WTC11 (cell line): ENCODE data around the gene TMPRSS2. TPM values are rescaled to one million over a fixed set of nuclear protein-coding genes. Genes with fewer than 3 reads are reported as not detected.

Source experiments
- ATAC-seq: fragments of 200-7000 bp; cut with Tn5 transposase; 2 replicates; pipeline ENCODE4 v1.10.0; 2021; ENCODE audit warnings: mild to moderate bottlenecking, moderate library complexity
- CTCF ChIA-PET: fragments of 300-600 bp; sonication (Branson Sonifier 250); formaldehyde crosslinking; loops from one replicate; lab custom pipeline; 2021; ENCODE audit warnings: antibody characterized with exemption; lab: Charles Lee
- POLR2A ChIA-PET: fragments of 350-600 bp; sonication (Branson Sonifier 250); formaldehyde crosslinking; loops from one replicate; lab custom pipeline; 2021; ENCODE audit warnings: antibody characterized with exemption; lab: Charles Lee
- DNase-seq: peaks from one replicate; pipeline ENCODE4 v3.0.0; 2021; ENCODE audit warnings: low spot score
- H3K27ac Mint-ChIP-seq: 2 replicates; pipeline ENCODE4 v1.8.0; 2021; ENCODE audit warnings: mixed read lengths
- H3K27me3 Mint-ChIP-seq: 2 replicates; pipeline ENCODE4 v1.8.0; 2021; ENCODE audit warnings: low read depth, mild to moderate bottlenecking, moderate library complexity, mixed read lengths
- H3K36me3 Mint-ChIP-seq: 2 replicates; pipeline ENCODE4 v1.8.0; 2021; ENCODE audit warnings: mixed read lengths
- H3K4me1 Mint-ChIP-seq: 2 replicates; pipeline ENCODE4 v1.8.0; 2022; ENCODE audit warnings: mixed read lengths
- H3K4me3 Mint-ChIP-seq: 2 replicates; pipeline ENCODE4 v1.8.0; 2021; ENCODE audit warnings: mild to moderate bottlenecking, moderate library complexity, mixed read lengths
- H3K9me3 Mint-ChIP-seq: 2 replicates; pipeline ENCODE4 v1.8.0; 2021; ENCODE audit warnings: mixed read lengths
- AR ChIP-seq: fragments of 250-450 bp; sonication (Bioruptor Pico); IDR thresholded peaks from 2 replicates; pipeline ENCODE4 v1.9.0; 2021; ENCODE audit warnings: mild to moderate bottlenecking
- CREB1 ChIP-seq: sonication (generic); formaldehyde crosslinking; IDR thresholded peaks from 2 replicates; pipeline ENCODE4 v1.8.0; 2023; ENCODE audit warnings: mild to moderate bottlenecking, missing genetic modification reagents
- EMX1 ChIP-seq: fragments of 250-450 bp; sonication (Bioruptor Pico); IDR thresholded peaks from 2 replicates; pipeline ENCODE4 v1.8.0; 2021; ENCODE audit warnings: mild to moderate bottlenecking
- ETV6 ChIP-seq: sonication (generic); formaldehyde crosslinking; IDR thresholded peaks from 2 replicates; pipeline ENCODE4 v1.8.1; 2022; ENCODE audit warnings: mild to moderate bottlenecking, missing genetic modification reagents
- FOXJ3 ChIP-seq: sonication (generic); formaldehyde crosslinking; IDR thresholded peaks from 2 replicates; pipeline ENCODE4 v1.9.0; 2021; ENCODE audit warnings: missing genetic modification reagents, mild to moderate bottlenecking, borderline replicate concordance
- GRHL2 ChIP-seq: fragments of 250-450 bp; sonication (Bioruptor Pico); IDR thresholded peaks from 2 replicates; pipeline ENCODE4 v1.8.0; 2022; ENCODE audit warnings: mild to moderate bottlenecking, moderate library complexity; ENCODE audit not compliant: insufficient replicate concordance, severe bottlenecking
- MXD4 ChIP-seq: fragments of 250-450 bp; sonication (Bioruptor Pico); IDR thresholded peaks from 2 replicates; pipeline ENCODE4 v1.8.0; 2021; ENCODE audit warnings: mild to moderate bottlenecking, moderate library complexity, borderline replicate concordance
- OVOL2 ChIP-seq: fragments of 250-450 bp; sonication (Bioruptor Pico); IDR thresholded peaks from 2 replicates; pipeline ENCODE4 v1.9.0; 2021; ENCODE audit warnings: mild to moderate bottlenecking, borderline replicate concordance
- PRRX2 ChIP-seq: fragments of 250-450 bp; sonication (Bioruptor Pico); IDR thresholded peaks from 2 replicates; pipeline ENCODE4 v1.8.0; 2021; ENCODE audit warnings: mild to moderate bottlenecking
- RELA ChIP-seq: sonication (generic); formaldehyde crosslinking; IDR thresholded peaks from 2 replicates; pipeline ENCODE4 v1.8.1; 2022; ENCODE audit warnings: missing genetic modification reagents, mild to moderate bottlenecking, borderline replicate concordance
- STAT6 ChIP-seq: sonication (generic); formaldehyde crosslinking; conservative IDR thresholded peaks from 2 replicates; pipeline ENCODE4 v1.8.1; 2023; ENCODE audit warnings: mild to moderate bottlenecking, low read depth, missing genetic modification reagents, moderate library complexity
- TEAD1 ChIP-seq: sonication (generic); formaldehyde crosslinking; IDR thresholded peaks from 2 replicates; pipeline ENCODE4 v1.8.0; 2022; ENCODE audit warnings: mild to moderate bottlenecking, missing genetic modification reagents
- TP53 ChIP-seq: sonication (generic); formaldehyde crosslinking; IDR thresholded peaks from 2 replicates; pipeline ENCODE4 v1.8.1; 2023; ENCODE audit warnings: mild to moderate bottlenecking, missing genetic modification reagents
- total RNA-seq: library from RNA; stranded (reverse); gene quantifications from 3 replicates; pipeline ENCODE4 v1.2.3, GENCODE V29; 2021
- TF ChIP-seq, protein P1 (sequence below): sonication (generic); formaldehyde crosslinking; IDR thresholded peaks from 2 replicates; pipeline ENCODE4 v1.8.1; 2023; ENCODE audit warnings: mild to moderate bottlenecking, missing genetic modification reagents, moderate library complexity
- TF ChIP-seq, protein P2 (sequence below): sonication (generic); formaldehyde crosslinking; IDR thresholded peaks from 2 replicates; pipeline ENCODE4 v1.8.0; 2022; ENCODE audit warnings: missing genetic modification reagents
- TF ChIP-seq, protein P3 (sequence below): fragments of 250-450 bp; sonication (Bioruptor Pico); IDR thresholded peaks from 2 replicates; pipeline ENCODE4 v1.9.0; 2021; ENCODE audit warnings: moderate library complexity, mild to moderate bottlenecking, inconsistent platforms, borderline replicate concordance

The TMPRSS2 gene
- total RNA-seq, 1 experiment from 2014 or later: 8.5 TPM

- TF ChIP-seq, protein P1, sequence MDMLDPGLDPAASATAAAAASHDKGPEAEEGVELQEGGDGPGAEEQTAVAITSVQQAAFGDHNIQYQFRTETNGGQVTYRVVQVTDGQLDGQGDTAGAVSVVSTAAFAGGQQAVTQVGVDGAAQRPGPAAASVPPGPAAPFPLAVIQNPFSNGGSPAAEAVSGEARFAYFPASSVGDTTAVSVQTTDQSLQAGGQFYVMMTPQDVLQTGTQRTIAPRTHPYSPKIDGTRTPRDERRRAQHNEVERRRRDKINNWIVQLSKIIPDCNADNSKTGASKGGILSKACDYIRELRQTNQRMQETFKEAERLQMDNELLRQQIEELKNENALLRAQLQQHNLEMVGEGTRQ (CRISPR knock-in tag): no peak
- TF ChIP-seq TEAD1 (CRISPR knock-in tag): no peak
- no peak for TF ChIP-seq TP53 (CRISPR knock-in tag)
- no peak for TF ChIP-seq RELA (CRISPR knock-in tag)
- TF ChIP-seq ETV6 (CRISPR knock-in tag): no peak
- no peak for TF ChIP-seq EMX1 (CRISPR knock-in tag)
- TF ChIP-seq CREB1 (CRISPR knock-in tag): no peak
These were observed 40.8 kb upstream of the TMPRSS2 start (continued) for GRCh38 chr21:41548781-41549180.

- H3K9me3 Mint-ChIP-seq: peaks cover under 1% of the 10 kb centered on the region; the same call in 1 of the 2 replicates
- CTCF ChIA-PET: no interaction called here
- no peak overlapping the region for H3K27ac Mint-ChIP-seq
- ATAC-seq (no peak), DNase-seq (no peak)
- H3K27me3 Mint-ChIP-seq: no peaks in the 10 kb centered on the region; the same call in 1 of the 2 replicates
- TF ChIP-seq MXD4 (no peak), AR (CRISPR knock-in tag) (no peak), PRRX2 (CRISPR knock-in tag) (no peak), GRHL2 (CRISPR knock-in tag) (no peak), OVOL2 (CRISPR knock-in tag) (no peak), FOXJ3 (no peak), STAT6 (no peak)
- TF ChIP-seq, protein P2, sequence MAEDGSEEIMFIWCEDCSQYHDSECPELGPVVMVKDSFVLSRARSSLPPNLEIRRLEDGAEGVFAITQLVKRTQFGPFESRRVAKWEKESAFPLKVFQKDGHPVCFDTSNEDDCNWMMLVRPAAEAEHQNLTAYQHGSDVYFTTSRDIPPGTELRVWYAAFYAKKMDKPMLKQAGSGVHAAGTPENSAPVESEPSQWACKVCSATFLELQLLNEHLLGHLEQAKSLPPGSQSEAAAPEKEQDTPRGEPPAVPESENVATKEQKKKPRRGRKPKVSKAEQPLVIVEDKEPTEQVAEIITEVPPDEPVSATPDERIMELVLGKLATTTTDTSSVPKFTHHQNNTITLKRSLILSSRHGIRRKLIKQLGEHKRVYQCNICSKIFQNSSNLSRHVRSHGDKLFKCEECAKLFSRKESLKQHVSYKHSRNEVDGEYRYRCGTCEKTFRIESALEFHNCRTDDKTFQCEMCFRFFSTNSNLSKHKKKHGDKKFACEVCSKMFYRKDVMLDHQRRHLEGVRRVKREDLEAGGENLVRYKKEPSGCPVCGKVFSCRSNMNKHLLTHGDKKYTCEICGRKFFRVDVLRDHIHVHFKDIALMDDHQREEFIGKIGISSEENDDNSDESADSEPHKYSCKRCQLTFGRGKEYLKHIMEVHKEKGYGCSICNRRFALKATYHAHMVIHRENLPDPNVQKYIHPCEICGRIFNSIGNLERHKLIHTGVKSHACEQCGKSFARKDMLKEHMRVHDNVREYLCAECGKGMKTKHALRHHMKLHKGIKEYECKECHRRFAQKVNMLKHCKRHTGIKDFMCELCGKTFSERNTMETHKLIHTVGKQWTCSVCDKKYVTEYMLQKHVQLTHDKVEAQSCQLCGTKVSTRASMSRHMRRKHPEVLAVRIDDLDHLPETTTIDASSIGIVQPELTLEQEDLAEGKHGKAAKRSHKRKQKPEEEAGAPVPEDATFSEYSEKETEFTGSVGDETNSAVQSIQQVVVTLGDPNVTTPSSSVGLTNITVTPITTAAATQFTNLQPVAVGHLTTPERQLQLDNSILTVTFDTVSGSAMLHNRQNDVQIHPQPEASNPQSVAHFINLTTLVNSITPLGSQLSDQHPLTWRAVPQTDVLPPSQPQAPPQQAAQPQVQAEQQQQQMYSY: no peak
- TF ChIP-seq, protein P3, sequence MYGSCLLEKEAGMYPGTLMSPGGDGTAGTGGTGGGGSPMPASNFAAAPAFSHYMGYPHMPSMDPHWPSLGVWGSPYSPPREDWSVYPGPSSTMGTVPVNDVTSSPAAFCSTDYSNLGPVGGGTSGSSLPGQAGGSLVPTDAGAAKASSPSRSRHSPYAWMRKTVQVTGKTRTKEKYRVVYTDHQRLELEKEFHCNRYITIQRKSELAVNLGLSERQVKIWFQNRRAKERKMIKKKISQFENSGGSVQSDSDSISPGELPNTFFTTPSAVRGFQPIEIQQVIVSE: no peak
- peaks cover 3% of the 10 kb centered on the region for H3K4me1 Mint-ChIP-seq
- H3K36me3 Mint-ChIP-seq: no peaks in the 10 kb centered on the region
- POLR2A ChIA-PET: no interaction called here
- H3K4me3 Mint-ChIP-seq: no peak overlapping the region
These were observed 39.2 kb upstream of the TMPRSS2 start for GRCh38 chr21:41547111-41547510.
